HG02798 (cell line): ENCODE measurements around the gene MAPK14.

ENCODE experiments used
- ATAC-seq: cut with Tn5 transposase; IDR thresholded peaks from one replicate; pipeline ENCODE4 v1.9.1; 2021; ENCODE audit warnings: mild to moderate bottlenecking; ENCODE audit not compliant: unreplicated experiment, poor library complexity

Gene MAPK14

GRCh38 chr6:36131511-36132245 lies 104.1 kb downstream of the MAPK14 start:
- ATAC-seq: peak; percentile 81

GRCh38 chr6:36132246-36132895 lies 104.8 kb downstream of the MAPK14 start:
- ATAC-seq: no peak

- ATAC-seq: no peak
Observed at GRCh38 chr6:36133148-36133547, 105.5 kb downstream of the MAPK14 start.

- ATAC-seq: no peak
Observed at GRCh38 chr6:36133912-36134311, 106.3 kb downstream of the MAPK14 start.

GRCh38 chr6:36135053-36135731 lies 107.6 kb downstream of the MAPK14 start:
- ATAC-seq: no peak

- ATAC-seq: no peak
Observed at GRCh38 chr6:36136034-36136433, 108.4 kb downstream of the MAPK14 start.

- no peak for ATAC-seq
Observed at GRCh38 chr6:36136551-36136950, 108.9 kb downstream of the MAPK14 start.

GRCh38 chr6:36138667-36139066 lies 111.1 kb downstream of the MAPK14 start:
- no peak for ATAC-seq

- ATAC-seq: no peak
Observed at GRCh38 chr6:36139431-36139830, 111.8 kb downstream of the MAPK14 start.

GRCh38 chr6:36139991-36140710 lies 112.5 kb downstream of the MAPK14 start:
- no peak for ATAC-seq

- no peak for ATAC-seq
Observed at GRCh38 chr6:36141091-36141490, 113.5 kb downstream of the MAPK14 start.

GRCh38 chr6:36141961-36142360 lies 114.4 kb downstream of the MAPK14 start:
- no peak for ATAC-seq

GRCh38 chr6:36142971-36143838 lies 115.6 kb downstream of the MAPK14 start:
- no peak for ATAC-seq

GRCh38 chr6:36145495-36145894 lies 117.9 kb downstream of the MAPK14 start:
- ATAC-seq: no peak

- no peak for ATAC-seq
Observed at GRCh38 chr6:36147294-36147693, 119.7 kb downstream of the MAPK14 start.

- no peak for ATAC-seq
Observed at GRCh38 chr6:36149476-36149875, 121.9 kb downstream of the MAPK14 start.

- ATAC-seq: no peak
Observed at GRCh38 chr6:36150283-36150682, 122.7 kb downstream of the MAPK14 start.

- ATAC-seq: no peak
Observed at GRCh38 chr6:36154286-36154685, 126.7 kb downstream of the MAPK14 start.

- no peak for ATAC-seq
Observed at GRCh38 chr6:36155662-36156061, 128.1 kb downstream of the MAPK14 start.
